Activated naive CD4-positive, alpha-beta T cell treated with anti-CD3 and anti-CD28 coated beads for 36 hours (primary cell): Measurements from ENCODE around the gene RXRA. TPM values are rescaled to one million over a fixed set of nuclear protein-coding genes. Genes with fewer than 3 reads are reported as not detected.

Experiments used
- CTCF ChIA-PET: fragments of 350-600 bp; sonication (Branson Sonifier 250); formaldehyde crosslinking; loops from one replicate; lab custom pipeline; 2021; ENCODE audit warnings: antibody characterized with exemption; lab: Charles Lee
- DNase-seq: peaks from one replicate; pipeline ENCODE4 v3.0.0-alpha.2; 2020
- H3K27ac Mint-ChIP-seq: one replicate; pipeline ENCODE4 v1.8.0; 2021; ENCODE audit warnings: mild to moderate bottlenecking, mixed read lengths
- H3K27me3 Mint-ChIP-seq: one replicate; pipeline ENCODE4 v1.8.0; 2021; ENCODE audit warnings: low read depth, mixed read lengths
- H3K36me3 Mint-ChIP-seq: one replicate; pipeline ENCODE4 v1.8.0; 2021; ENCODE audit warnings: low read depth, mixed read lengths
- H3K4me1 Mint-ChIP-seq: one replicate; pipeline ENCODE4 v1.8.0; 2021; ENCODE audit warnings: low read depth, mixed read lengths
- H3K4me3 Mint-ChIP-seq: one replicate; pipeline ENCODE4 v1.8.0; 2021; ENCODE audit warnings: mild to moderate bottlenecking, moderate library complexity, mixed read lengths
- H3K9me3 Mint-ChIP-seq: one replicate; pipeline ENCODE4 v1.8.0; 2021; ENCODE audit warnings: mixed read lengths
- intact Hi-C: fragments of 100-400 bp; cut with micrococcal nuclease; formaldehyde crosslinking; loops from one replicate; pipeline ENCODE4 v1.15.1; 2023
- total RNA-seq, 2 experiments: library from RNA; stranded (reverse); gene quantifications; one replicate each; pipeline ENCODE4 v1.2.3, GENCODE V29; 2021

The RXRA gene
- total RNA-seq, 2 experiments from 2014 or later: 2.1 to 2.2 TPM

DNA sequence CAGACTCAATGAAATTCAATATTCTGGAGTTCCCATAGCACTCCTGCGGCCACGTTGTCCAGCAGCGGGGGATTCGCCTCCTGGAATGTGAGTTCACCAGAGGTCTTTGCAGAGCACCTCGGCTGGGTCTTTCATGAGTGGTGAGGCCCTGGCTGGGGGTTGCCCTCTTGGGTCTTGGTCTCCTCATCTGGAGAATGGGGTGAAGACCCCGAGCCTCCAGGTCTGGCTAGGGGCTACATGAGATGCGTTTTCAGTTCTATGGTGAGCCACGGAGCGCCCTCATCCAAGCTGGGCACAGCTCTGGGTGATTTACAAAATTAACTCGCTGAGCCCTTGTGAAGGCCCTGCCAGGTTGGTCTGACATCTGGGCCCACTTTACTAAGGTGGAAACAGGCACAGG is 37.5 kb upstream of the RXRA start:
- H3K36me3 Mint-ChIP-seq: no peaks in the 10 kb centered on the region
- DNase-seq: no peak
- peaks cover 2% of the 10 kb centered on the region for H3K27me3 Mint-ChIP-seq
- no peak overlapping the region for H3K4me3 Mint-ChIP-seq
- H3K27ac Mint-ChIP-seq: no peak overlapping the region
- CTCF ChIA-PET: no interaction called here
- H3K4me1 Mint-ChIP-seq: peaks cover 2% of the 10 kb centered on the region
- H3K9me3 Mint-ChIP-seq: no peaks in the 10 kb centered on the region
- intact Hi-C loops: no loop called here

DNA sequence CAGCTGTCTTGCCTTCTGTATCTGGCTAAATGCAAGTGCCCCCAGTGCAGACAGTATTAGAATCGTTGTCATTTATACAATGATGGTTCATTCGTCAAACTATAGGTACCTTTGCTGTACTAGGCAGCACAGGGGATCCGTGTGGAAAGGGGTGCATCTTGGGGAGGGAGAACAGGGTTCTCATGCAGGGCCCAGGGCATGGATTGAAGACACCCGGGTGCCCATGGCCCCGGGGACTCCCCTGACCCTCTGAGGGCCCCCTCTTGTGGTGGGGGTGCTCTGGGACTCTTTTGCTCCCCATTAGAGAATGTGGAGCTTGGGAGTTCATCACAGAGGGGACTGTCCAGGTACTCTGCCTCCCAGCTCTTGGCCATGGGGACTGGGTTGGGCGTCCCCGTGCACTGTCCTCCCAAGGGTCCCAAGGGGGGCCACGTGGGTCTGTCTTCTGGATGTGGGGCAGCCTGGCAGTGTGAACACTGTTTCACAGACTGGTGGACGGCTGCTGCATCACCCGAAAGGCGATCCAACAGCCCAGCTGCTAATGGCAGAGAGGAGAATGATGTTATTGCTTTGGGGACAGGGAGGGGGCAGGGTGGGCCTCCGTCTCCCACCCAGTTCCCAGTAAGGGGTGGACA is 36.9 kb upstream of the RXRA start:
- H3K4me1 Mint-ChIP-seq: peaks cover 3% of the 10 kb centered on the region
- no peak overlapping the region for H3K4me3 Mint-ChIP-seq
- intact Hi-C loops: no loop called here
- CTCF ChIA-PET: no interaction called here
- no peaks in the 10 kb centered on the region for H3K36me3 Mint-ChIP-seq
- H3K27ac Mint-ChIP-seq: no peak overlapping the region
- no peaks in the 10 kb centered on the region for H3K27me3 Mint-ChIP-seq
- H3K9me3 Mint-ChIP-seq: no peaks in the 10 kb centered on the region
- no peak for DNase-seq

DNA sequence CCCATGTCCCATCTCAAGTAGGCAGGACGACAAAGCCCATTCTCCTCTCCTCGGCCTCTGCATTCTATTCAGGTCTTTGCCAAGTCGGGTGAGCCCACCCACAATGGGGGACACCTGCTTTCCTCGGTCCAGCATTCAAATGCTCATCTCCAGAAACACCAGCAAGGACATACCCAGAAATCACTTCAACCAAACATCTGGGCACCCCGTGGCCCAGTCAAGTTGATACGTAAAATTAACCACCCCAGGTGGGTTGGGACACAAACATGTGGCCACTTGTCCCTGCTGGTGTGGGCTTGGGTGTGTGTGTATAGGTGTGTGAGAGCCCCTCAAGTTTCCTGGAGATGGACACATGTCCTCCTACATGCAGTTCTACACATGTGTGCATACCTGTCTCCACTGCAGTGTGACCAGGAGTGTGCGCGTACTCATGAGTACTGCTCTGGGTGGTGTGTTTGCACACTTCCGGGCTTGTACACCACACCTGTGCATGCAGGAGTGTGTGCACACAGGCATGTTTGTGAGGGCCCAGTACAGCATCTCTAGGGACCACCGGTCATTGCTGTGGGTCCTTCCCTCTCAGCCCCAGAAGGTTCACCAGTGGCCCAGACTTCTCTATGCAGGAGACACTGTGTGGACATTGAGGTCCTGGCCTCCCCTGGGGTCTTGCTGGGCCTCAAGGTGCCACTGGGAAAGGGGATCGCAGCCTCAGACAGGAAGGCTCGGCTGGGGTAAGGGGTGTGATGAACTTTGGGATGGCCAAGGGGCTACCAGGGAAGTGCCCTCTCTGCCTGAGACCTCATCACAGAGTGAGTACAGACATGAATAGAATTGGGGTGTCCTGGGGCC is 35.4 kb upstream of the RXRA start:
- H3K27ac Mint-ChIP-seq: no peak overlapping the region

DNA sequence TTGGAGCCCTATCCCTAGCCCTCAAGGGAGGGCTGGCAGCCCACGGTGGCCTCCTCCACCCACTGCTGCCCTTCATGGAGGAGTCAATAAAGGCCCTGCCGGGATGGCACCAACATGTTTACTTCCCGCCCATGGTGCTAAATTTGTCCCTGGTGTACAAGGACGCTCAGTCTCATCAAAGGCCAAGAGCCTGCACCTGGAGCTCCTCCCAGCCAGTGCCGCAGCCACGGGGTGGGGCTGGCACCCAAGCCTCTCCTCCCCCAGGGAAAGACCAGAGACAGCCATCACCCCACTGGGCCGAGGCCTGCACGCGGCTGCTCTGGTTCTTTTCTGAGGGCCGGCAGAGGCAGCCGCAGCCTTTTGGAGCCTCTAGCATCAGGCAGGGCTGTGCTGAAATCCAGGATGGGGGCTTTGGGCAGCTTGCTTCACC is 34.8 kb upstream of the RXRA start:
- H3K4me3 Mint-ChIP-seq: no peak overlapping the region
- no peaks in the 10 kb centered on the region for H3K9me3 Mint-ChIP-seq
- no peak overlapping the region for H3K27ac Mint-ChIP-seq
- no peaks in the 10 kb centered on the region for H3K36me3 Mint-ChIP-seq
- intact Hi-C loops: no loop called here
- CTCF ChIA-PET: interaction anchor here (0.8 kb wide), 1 partner anchor 11 kb away, joined by 3 read pairs; no protein-coding TSS in a partner anchor
- no peak for DNase-seq
- H3K27me3 Mint-ChIP-seq: no peaks in the 10 kb centered on the region
- H3K4me1 Mint-ChIP-seq: peaks cover 3% of the 10 kb centered on the region

More for the DNA sequence above, 35.4 kb upstream of the RXRA start:
- peaks cover 3% of the 10 kb centered on the region for H3K4me1 Mint-ChIP-seq
- no peaks in the 10 kb centered on the region for H3K36me3 Mint-ChIP-seq
- H3K9me3 Mint-ChIP-seq: no peaks in the 10 kb centered on the region
- CTCF ChIA-PET: interaction anchor here (0.8 kb wide), 1 partner anchor 12 kb away, joined by 3 read pairs; no protein-coding TSS in a partner anchor
- intact Hi-C loops: no loop called here
- no peak for DNase-seq
- no peak overlapping the region for H3K4me3 Mint-ChIP-seq
- H3K27me3 Mint-ChIP-seq: no peaks in the 10 kb centered on the region

DNA sequence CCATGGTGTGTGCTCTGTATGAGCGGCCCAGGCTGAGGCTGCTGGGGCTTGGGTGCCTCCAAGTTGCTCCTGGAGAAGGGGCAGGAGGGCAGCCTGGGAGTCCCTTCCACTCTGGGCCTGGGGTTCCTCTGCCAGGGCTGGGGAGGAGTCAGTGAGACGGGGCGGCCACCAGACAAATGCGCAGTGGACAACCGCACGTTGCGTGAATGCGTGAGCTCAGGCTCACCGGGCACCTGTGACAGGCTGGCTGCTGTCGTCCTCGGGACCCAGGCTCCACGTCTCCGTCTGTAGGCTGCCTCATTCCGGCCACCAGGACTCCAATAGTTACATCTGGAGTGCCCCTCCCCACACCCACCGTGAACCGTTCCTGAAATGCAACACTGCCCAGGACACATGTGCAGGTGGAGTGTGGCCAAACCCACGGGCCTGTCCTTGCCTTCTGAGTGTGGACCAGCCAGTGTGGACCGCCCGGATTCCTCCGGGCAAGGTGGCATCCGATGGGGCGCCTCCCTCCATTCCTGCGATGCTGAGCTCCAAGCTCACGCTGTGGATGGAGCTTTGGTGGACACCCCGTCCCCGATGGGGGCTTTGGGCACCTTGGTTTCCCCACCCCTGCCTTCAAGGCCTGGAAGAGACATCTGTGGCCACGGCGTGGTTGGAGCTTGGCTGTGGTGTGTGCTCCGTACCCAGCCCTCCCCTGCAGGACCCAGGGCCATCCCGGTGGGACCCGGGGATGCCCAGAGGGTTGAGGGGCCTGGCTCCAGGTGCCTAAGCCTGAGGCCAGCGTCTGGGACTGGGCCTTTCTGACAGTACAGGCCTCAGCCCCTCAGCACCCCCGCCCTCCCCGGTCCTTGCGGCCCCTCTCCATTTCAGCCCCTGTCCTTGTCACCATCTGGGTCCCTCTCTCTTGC is 34.0 kb upstream of the RXRA start:
- H3K36me3 Mint-ChIP-seq: no peaks in the 10 kb centered on the region
- no peak overlapping the region for H3K27ac Mint-ChIP-seq
- DNase-seq: no peak
- intact Hi-C loops: loop anchor here (1.0 kb wide), 1 partner anchor 36 kb away; no protein-coding TSS in a partner anchor
- no peaks in the 10 kb centered on the region for H3K9me3 Mint-ChIP-seq
- no peaks in the 10 kb centered on the region for H3K27me3 Mint-ChIP-seq
- no peak overlapping the region for H3K4me3 Mint-ChIP-seq
- CTCF ChIA-PET: interaction anchor here (0.8 kb wide), 1 partner anchor 10 kb away, joined by 3 read pairs; no protein-coding TSS in a partner anchor
- peaks cover 3% of the 10 kb centered on the region for H3K4me1 Mint-ChIP-seq

DNA sequence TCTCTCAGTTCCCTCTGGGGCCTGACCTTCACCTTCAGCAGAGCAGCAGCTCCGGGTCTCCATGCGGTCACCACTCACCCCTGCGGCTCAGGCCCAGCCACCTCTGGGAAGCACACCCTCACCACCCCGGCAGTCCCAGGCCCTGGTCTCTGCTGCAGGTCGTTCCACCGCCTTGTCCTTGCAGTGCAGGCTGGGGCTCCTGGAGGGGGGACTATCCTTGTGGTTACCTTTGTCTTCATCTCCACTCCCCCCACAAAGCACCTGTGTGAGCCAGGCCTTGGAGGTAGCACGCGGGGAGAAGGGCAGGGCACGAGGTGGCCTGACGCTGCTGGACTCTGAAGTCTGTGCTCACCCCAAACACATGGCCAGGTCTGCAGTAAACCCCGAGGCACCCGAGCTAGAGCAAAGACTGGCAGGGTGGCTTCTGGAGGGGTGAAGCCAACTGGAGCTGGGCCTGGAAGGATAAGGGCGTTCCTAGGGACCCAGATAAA is 33.2 kb upstream of the RXRA start:
- H3K4me1 Mint-ChIP-seq: peaks cover 3% of the 10 kb centered on the region
- no peaks in the 10 kb centered on the region for H3K36me3 Mint-ChIP-seq
- H3K9me3 Mint-ChIP-seq: no peaks in the 10 kb centered on the region
- CTCF ChIA-PET: no interaction called here
- H3K27me3 Mint-ChIP-seq: no peaks in the 10 kb centered on the region
- DNase-seq: no peak
- no peak overlapping the region for H3K4me3 Mint-ChIP-seq
- H3K27ac Mint-ChIP-seq: no peak overlapping the region
- intact Hi-C loops: no loop called here

DNA sequence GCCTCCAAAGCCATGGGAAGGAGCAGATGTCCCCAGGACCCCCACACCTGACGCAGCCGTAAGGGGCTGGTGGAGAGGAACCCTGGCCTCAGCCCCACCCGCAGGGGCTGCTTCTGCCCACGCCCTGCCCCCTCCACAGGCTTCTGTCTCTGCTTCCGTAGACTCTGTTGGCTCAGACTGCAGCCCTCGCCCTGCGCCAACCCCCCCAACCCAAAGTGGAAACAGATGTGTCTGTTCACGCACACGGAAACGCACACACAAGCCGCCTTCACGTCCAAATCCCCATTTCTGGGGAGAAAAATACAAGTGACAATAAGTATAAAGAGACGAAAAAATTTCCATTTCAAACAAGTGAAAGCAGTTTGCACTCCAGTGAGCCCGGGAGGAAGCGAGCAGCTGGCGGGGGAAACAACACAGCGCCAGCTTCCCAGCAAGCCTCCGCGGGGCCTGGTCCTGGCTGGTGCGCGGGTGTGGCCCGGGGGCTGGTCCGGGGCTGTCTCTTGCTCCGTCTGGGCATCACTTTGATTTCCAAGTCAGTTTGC is 32.6 kb upstream of the RXRA start:
- intact Hi-C loops: no loop called here
- peaks cover 3% of the 10 kb centered on the region for H3K4me1 Mint-ChIP-seq
- H3K36me3 Mint-ChIP-seq: no peaks in the 10 kb centered on the region
- CTCF ChIA-PET: no interaction called here
- H3K9me3 Mint-ChIP-seq: no peaks in the 10 kb centered on the region
- no peaks in the 10 kb centered on the region for H3K27me3 Mint-ChIP-seq
- no peak overlapping the region for H3K27ac Mint-ChIP-seq
- no peak overlapping the region for H3K4me3 Mint-ChIP-seq
- no peak for DNase-seq

DNA sequence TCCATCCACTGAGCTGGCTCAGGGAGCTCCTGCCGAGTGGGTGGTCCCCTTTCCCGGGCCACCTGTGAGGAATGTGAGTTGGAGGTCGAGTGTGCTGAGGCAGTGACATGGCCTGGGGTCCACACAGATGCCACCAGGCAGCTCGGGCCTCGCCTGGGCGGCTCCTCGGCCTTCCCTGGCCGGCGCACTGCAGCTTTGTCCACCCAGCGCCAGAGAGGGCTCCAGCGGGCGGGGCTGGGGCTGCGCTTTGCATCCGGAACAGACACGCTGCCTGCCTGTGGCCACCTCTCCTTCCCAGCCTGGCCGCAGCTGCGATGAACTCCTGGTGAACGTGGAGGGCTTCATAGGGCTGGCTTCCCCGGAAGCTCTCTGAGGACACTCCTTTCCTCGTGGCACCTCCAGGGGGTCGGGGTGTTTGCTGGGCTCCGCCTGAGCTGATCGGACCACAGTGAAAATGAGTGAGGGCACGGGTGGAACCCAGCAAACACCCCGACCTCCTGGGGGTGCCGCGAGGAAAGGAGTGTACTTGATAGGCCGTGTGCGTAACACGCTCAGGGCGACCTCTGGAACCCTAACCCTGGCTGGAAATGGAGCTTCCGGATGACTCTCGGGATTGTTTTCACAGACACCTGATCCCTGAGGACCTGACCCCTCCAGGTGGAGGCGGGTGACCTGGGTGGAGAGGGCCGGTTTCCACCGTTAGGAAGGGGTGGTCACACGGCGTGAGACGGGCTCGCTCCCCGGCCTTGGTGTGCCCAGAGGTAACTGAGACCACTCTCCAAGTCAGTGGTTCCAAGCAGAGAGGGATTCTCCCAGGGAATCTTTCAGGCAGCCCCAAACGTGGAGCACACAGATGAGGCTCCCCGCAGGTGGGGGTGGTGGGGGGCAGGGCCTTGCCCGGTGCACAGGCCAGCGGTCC is 31.8 kb upstream of the RXRA start:
- DNase-seq: no peak
- no peak overlapping the region for H3K4me3 Mint-ChIP-seq
- H3K4me1 Mint-ChIP-seq: peaks cover 3% of the 10 kb centered on the region
- intact Hi-C loops: no loop called here
- H3K27ac Mint-ChIP-seq: no peak overlapping the region
- H3K9me3 Mint-ChIP-seq: no peaks in the 10 kb centered on the region
- CTCF ChIA-PET: interaction anchor here (1.3 kb wide), 1 partner anchor 149 kb away, joined by 3 read pairs; no protein-coding TSS in a partner anchor
- no peaks in the 10 kb centered on the region for H3K27me3 Mint-ChIP-seq
- H3K36me3 Mint-ChIP-seq: no peaks in the 10 kb centered on the region

DNA sequence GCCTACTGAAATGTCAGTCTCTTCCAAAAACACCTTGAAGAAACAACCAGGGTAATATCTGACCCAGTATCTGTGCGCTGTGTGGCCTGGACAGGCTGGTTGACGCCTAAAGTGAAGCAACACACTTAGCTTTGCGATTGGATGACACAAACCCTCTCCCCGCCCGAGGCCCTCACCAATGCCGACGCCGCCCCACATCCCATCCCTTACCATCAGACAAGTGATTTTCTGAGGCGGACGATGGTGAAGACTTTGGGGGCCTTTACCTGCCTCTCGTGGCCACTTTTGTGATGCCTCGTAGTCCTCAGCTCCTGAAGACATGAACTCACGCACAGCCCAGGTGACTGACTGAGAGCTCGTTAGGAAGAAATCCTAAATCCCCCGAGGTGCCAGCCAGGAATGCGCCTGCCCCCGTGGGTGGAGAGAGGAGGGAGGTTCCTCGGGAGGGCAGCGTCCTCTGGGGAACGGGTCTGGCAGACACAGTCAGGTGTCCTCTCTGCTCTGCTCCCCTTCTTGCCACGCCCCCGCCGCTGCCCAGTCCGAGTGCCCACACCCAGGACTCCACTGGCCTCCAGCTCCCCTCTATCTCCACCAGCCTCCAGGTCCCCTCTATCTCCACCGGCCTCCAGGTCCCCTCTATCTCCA is 31.0 kb upstream of the RXRA start:
- H3K9me3 Mint-ChIP-seq: no peaks in the 10 kb centered on the region
- intact Hi-C loops: no loop called here
- peaks cover 3% of the 10 kb centered on the region for H3K4me1 Mint-ChIP-seq
- no peak overlapping the region for H3K4me3 Mint-ChIP-seq
- no peaks in the 10 kb centered on the region for H3K36me3 Mint-ChIP-seq
- CTCF ChIA-PET: interaction anchor here (1.3 kb wide), 1 partner anchor 148 kb away, joined by 3 read pairs; no protein-coding TSS in a partner anchor
- no peak for DNase-seq
- no peak overlapping the region for H3K27ac Mint-ChIP-seq
- H3K27me3 Mint-ChIP-seq: no peaks in the 10 kb centered on the region

DNA sequence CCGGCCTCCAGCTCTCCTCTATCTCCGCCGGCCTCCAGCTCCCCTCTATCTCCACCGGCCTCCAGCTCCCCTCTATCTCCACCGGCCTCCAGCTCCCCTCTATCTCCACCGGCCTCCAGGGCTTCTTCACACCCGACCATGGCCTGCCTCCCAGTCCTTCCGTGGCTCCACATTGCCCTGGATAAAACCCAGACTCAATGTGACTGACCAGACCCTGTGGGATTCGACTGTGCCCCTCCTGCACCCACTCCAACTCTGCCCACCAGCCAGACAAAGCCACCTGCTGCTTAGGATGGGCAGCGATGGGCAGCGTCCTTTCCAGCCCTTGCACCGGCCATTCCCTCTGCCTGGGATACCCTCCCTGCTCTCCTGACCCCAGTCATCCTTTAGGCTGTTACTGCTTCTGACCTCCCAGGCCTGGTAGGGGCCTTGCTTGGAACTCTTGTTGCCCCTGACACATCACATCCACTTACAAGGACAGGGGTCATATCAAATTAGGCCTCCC is 30.5 kb upstream of the RXRA start:
- Mint-ChIP-seq H3K27me3 (no peaks in the 10 kb centered on the region), H3K36me3 (no peaks in the 10 kb centered on the region), H3K4me1 (peaks cover 3% of the 10 kb centered on the region), H3K4me3 (no peak overlapping the region), H3K9me3 (no peaks in the 10 kb centered on the region), H3K27ac (no peak overlapping the region)
- CTCF ChIA-PET: interaction anchor here (1.3 kb wide), 1 partner anchor 147 kb away, joined by 3 read pairs; no protein-coding TSS in a partner anchor
- DNase-seq: no peak
- intact Hi-C loops: no loop called here
